ENCODE results near the gene IL20RB.
"Not testable (repeated sequence)": the region's sequence is repeated elsewhere in the genome, so short reads cannot be mapped to it uniquely, and the experiment has no call there.

The IL20RB gene

DNA sequence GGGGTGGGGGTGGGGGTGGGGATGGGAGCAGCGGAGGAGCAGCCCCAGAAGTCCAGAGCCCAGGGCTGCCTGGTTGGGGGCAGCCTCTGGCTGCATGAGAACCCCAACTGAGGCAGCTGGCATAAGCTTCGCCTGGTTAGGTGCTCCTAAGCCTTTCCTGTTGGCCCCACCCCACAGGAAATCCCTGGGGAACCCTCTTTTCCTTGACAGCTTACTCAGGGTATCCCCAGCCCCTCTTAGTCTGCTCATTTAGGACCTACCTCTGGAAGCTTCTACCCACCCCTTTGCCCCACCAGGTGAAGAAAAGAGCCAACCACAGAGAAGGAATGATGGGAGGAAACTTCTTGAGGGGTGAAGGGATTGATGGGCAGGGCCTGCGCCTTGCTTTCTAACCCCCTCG, 53.4 kb downstream of the IL20RB start:
- no peaks in the 10 kb centered on the region for H3K9me3 ChIP-seq (ENCODE audit: control insufficient read depth in 1 of 2, low read length in 2 of 2)
- H3K4me1 ChIP-seq (ENCODE audit: control insufficient read depth in 1 of 2, insufficient read depth in 2 of 2, low read length in 2 of 2), result peaks cover 0 to 4% of the 10 kb centered on the region in 2 donors
- no peaks in the 10 kb centered on the region for H3K36me3 ChIP-seq (ENCODE audit: control insufficient read depth in 1 of 2, insufficient read depth in 2 of 2, low read length in 2 of 2)
- H3K4me3 ChIP-seq (ENCODE audit: low read depth in 1 of 2, low read length in 2 of 2), result no peak overlapping the region
- H3K27me3 ChIP-seq (ENCODE audit: low read depth, low read length), result no peaks in the 10 kb centered on the region
- no peak overlapping the region for H3K27ac ChIP-seq (ENCODE audit: low read length)

DNA sequence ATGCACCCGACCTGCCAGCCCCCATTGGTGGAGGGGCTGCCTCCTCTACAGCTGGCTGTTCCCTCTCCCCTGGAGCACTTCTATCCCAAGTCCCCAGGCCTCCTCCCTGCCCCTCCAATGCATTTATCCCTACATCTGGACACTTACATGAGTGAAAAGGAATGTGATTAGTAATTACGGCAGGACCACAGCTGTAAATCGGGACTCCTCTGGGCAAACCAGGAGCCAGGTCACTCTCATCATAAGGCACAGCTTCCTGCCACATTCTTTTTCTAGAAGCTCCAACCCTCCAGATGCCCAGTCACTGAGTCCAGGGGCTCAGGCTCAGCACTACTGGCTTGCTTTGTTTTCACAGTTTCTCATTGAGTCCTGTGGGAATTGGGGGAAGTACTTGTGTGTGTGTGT, 54.3 kb downstream of the IL20RB start:
- no peak overlapping the region for H3K27ac ChIP-seq (ENCODE audit: low read length)
- H3K9me3 ChIP-seq (ENCODE audit: control insufficient read depth in 1 of 2, low read length in 2 of 2), result no peaks in the 10 kb centered on the region
- peaks cover 0 to 4% of the 10 kb centered on the region in 2 donors for H3K4me1 ChIP-seq (ENCODE audit: control insufficient read depth in 1 of 2, insufficient read depth in 2 of 2, low read length in 2 of 2)
- H3K4me3 ChIP-seq (ENCODE audit: low read depth in 1 of 2, low read length in 2 of 2), result no peak overlapping the region
- H3K36me3 ChIP-seq (ENCODE audit: control insufficient read depth in 1 of 2, insufficient read depth in 2 of 2, low read length in 2 of 2), result no peaks in the 10 kb centered on the region
- H3K27me3 ChIP-seq (ENCODE audit: low read depth, low read length), result no peaks in the 10 kb centered on the region

DNA sequence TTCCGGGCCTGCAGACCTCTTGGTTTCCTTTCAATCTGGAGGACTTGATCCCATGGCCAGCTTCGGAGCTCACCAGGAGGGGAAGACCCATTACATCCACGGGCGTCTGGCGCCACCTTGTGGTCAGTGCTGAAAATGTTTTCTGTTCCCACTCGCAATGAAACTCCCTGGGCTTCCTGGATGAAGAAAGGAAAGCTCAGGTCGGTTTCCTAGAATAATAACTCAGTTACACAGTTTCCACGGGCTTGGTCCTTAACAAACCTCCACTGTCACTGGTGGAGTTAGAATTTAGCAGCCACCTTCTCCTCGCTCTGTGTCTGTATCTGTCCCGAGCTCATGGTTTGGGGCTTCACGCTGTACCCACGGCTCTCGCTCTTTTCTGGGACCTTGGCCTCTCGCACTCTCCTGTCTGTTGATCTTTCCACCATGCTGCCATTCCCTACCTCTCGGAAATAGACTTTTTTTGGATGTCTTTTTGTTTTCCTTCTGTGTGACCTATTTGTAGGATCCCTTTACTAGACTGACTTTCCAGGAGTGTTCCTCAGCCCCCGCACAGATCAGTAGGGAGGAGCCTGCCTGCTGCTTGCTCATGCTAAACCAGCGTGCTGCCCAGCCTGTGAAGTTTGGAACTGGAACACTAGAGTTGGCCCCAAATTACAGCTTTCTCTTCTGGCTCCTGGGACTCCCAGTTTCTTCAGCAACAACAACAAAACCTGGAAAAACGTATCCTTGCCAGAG, 56.3 kb downstream of the IL20RB start:
- peaks cover 0 to 4% of the 10 kb centered on the region in 2 donors for H3K4me1 ChIP-seq (ENCODE audit: control insufficient read depth in 1 of 2, insufficient read depth in 2 of 2, low read length in 2 of 2)
- peak overlapping the region; percentile 62 to 86 for H3K4me3 ChIP-seq (ENCODE audit: low read depth in 1 of 2, low read length in 2 of 2)
- no peaks in the 10 kb centered on the region for H3K36me3 ChIP-seq (ENCODE audit: control insufficient read depth in 1 of 2, insufficient read depth in 2 of 2, low read length in 2 of 2)
- H3K27me3 ChIP-seq (ENCODE audit: low read depth, low read length), result no peaks in the 10 kb centered on the region
- H3K9me3 ChIP-seq (ENCODE audit: control insufficient read depth in 1 of 2, low read length in 2 of 2), result no peaks in the 10 kb centered on the region
- peak overlapping the region; percentile 74 for H3K27ac ChIP-seq (ENCODE audit: low read length)

DNA sequence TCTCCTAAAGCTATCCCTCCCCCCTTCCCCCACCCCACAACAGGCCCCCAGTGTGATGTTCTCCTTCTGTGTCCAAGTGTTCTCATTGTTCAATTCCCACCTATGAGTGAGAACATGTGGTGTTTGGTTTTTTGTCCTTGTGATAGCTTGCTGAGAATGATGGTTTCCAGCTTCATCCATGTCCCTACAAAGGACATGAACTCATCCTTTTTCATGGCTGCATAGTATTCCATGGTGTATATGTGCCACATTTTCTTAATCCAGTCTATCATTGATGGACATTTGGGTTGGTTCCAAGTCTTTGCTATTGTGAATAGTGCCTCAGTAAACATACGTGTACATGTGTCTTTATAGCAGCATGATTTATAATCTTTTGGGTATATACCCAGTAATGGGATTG, 59.5 kb downstream of the IL20RB start:
- H3K4me1 ChIP-seq (ENCODE audit: control insufficient read depth in 1 of 2, insufficient read depth in 2 of 2, low read length in 2 of 2); H3K27ac ChIP-seq (ENCODE audit: low read length); H3K4me3 ChIP-seq (ENCODE audit: low read depth in 1 of 2, low read length in 2 of 2); H3K27me3 ChIP-seq (ENCODE audit: low read depth, low read length); H3K36me3 ChIP-seq (ENCODE audit: control insufficient read depth in 1 of 2, insufficient read depth in 2 of 2, low read length in 2 of 2); H3K9me3 ChIP-seq (ENCODE audit: control insufficient read depth in 1 of 2, low read length in 2 of 2): not testable (repeated sequence)

DNA sequence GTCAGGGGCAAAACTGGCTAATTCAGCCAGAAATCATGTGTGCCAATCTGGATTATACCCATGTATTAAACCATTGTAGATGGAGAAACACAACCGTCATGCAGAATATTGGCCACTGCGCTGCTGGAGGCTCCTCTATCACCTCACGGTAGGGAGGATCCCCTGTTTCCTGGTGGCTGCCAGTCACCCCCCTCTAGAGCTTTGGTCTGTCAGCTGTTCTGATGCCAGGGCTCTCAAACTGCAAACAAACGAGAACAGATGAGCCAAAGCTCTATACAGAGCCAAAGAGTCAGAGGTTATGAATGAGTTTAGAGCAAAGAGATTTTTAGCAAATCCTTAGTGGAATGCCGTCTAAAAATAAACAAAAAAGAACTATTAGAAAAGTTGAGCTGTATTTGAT, 62.5 kb downstream of the IL20RB start:
- Histone ChIP-seq H3K36me3 (ENCODE audit: control insufficient read depth in 1 of 2, insufficient read depth in 2 of 2, low read length in 2 of 2) (no peaks in the 10 kb centered on the region), H3K27ac (ENCODE audit: low read length) (no peak overlapping the region), H3K27me3 (ENCODE audit: low read depth, low read length) (no peaks in the 10 kb centered on the region), H3K4me3 (ENCODE audit: low read depth in 1 of 2, low read length in 2 of 2) (no peak overlapping the region), H3K4me1 (ENCODE audit: control insufficient read depth in 1 of 2, insufficient read depth in 2 of 2, low read length in 2 of 2) (no peaks in the 10 kb centered on the region), H3K9me3 (ENCODE audit: control insufficient read depth in 1 of 2, low read length in 2 of 2) (no peaks in the 10 kb centered on the region)

DNA sequence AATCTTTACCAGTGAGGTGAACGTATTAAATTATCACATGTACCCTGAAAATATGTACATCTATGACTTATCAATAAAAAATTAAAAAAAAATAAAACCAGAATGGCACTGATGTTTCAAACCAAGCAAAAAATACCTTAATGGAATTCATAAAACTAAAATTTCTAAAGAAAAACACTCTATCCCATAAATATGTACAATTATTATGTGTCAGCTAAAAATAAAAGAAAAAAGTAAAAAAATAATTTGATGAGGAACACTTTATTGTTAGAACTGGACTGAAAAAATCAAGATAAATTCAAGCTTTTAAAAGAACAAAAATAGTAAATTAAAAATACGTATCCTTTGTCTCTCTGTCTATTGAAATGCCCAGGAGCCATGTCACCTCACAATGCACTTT, 63.1 kb downstream of the IL20RB start:
- Histone ChIP-seq H3K36me3 (ENCODE audit: control insufficient read depth in 1 of 2, insufficient read depth in 2 of 2, low read length in 2 of 2) (no peaks in the 10 kb centered on the region), H3K27me3 (ENCODE audit: low read depth, low read length) (no peaks in the 10 kb centered on the region), H3K4me1 (ENCODE audit: control insufficient read depth in 1 of 2, insufficient read depth in 2 of 2, low read length in 2 of 2) (no peaks in the 10 kb centered on the region), H3K27ac (ENCODE audit: low read length) (no peak overlapping the region), H3K4me3 (ENCODE audit: low read depth in 1 of 2, low read length in 2 of 2) (no peak overlapping the region), H3K9me3 (ENCODE audit: control insufficient read depth in 1 of 2, low read length in 2 of 2) (no peaks in the 10 kb centered on the region)

DNA sequence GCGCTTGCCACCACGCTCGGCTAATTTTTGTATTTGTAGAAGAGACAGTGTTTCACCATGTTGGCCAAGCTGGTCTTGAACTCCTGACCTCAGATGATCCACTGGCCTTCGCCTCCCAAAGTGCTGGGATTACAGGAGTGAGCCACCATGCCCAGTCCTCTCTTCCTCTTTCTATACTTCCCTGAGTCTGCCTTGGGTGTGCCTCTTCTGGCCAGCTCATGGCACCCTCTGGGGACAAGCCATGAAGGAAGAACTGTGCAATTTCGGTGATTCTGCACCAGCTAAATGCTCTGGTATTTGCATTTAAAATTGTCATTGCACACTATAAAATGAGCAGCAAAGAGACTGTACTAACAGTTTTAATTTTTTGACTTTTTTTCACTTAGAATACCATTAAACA, 66.6 kb downstream of the IL20RB start:
- Histone ChIP-seq H3K9me3 (ENCODE audit: control insufficient read depth in 1 of 2, low read length in 2 of 2) (no peaks in the 10 kb centered on the region), H3K27ac (ENCODE audit: low read length) (no peak overlapping the region), H3K4me3 (ENCODE audit: low read depth in 1 of 2, low read length in 2 of 2) (no peak overlapping the region), H3K36me3 (ENCODE audit: control insufficient read depth in 1 of 2, insufficient read depth in 2 of 2, low read length in 2 of 2) (no peaks in the 10 kb centered on the region), H3K27me3 (ENCODE audit: low read depth, low read length) (no peaks in the 10 kb centered on the region), H3K4me1 (ENCODE audit: control insufficient read depth in 1 of 2, insufficient read depth in 2 of 2, low read length in 2 of 2) (no peaks in the 10 kb centered on the region)

DNA sequence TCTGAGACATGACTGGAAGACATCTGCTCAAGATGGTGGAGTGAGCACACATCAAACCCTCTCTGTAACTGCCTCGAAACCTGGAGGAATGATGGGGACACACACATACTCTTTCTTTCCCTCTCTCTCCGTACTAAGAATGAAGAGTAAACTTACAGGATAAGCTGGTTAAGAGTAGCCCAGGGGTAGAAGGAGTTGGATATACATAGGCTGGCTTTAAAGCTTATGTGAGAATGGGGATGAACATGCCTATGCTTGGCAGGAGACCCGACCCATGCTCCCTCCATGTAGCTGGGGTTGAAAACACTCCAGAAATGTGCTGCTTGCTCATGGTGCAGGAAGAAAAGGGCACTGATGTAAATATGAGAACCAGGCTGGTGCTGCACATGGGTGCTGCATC, 68.9 kb downstream of the IL20RB start:
- no peak overlapping the region for H3K27ac ChIP-seq (ENCODE audit: low read length)
- no peaks in the 10 kb centered on the region for H3K9me3 ChIP-seq (ENCODE audit: control insufficient read depth in 1 of 2, low read length in 2 of 2)
- no peaks in the 10 kb centered on the region for H3K4me1 ChIP-seq (ENCODE audit: control insufficient read depth in 1 of 2, insufficient read depth in 2 of 2, low read length in 2 of 2)
- H3K36me3 ChIP-seq (ENCODE audit: control insufficient read depth in 1 of 2, insufficient read depth in 2 of 2, low read length in 2 of 2), result no peaks in the 10 kb centered on the region
- no peaks in the 10 kb centered on the region for H3K27me3 ChIP-seq (ENCODE audit: low read depth, low read length)
- H3K4me3 ChIP-seq (ENCODE audit: low read depth in 1 of 2, low read length in 2 of 2), result no peak overlapping the region

DNA sequence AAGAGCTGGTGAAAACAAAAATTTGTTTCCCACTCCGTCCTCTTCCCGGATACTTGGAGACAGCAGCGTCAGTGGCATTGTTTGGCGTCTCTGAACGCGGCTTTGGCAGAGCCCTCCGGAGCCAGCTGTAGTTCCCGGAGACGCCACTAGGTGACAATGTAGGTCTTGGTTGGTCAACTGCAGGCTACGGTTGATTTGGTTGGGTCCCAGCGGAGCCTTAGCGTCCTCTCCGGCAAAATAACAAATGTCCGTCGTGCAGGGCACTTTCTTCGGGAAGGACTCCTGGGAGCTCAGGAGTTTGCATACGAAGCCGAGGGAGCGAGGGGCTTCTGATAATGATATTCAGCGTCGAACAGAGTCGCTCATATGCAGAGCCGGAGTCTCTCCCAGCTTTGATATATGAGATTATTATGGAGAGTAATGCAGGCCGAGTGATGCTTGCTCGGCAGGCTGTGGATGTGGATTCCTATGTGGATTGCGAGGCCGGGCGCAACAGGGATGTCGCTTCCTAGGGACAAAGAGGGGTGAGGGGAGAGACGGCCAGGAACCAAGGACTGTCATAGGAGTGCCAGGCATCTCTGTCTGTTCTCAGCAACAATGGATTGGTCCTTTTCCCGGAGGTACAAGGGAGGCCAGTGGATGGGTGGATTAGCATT, 74.8 kb downstream of the IL20RB start:
- H3K9me3 ChIP-seq (ENCODE audit: control insufficient read depth in 1 of 2, low read length in 2 of 2), result no peaks in the 10 kb centered on the region
- no peaks in the 10 kb centered on the region for H3K36me3 ChIP-seq (ENCODE audit: control insufficient read depth in 1 of 2, insufficient read depth in 2 of 2, low read length in 2 of 2)
- H3K27me3 ChIP-seq (ENCODE audit: low read depth, low read length), result no peaks in the 10 kb centered on the region
- no peak overlapping the region for H3K27ac ChIP-seq (ENCODE audit: low read length)
- peak overlapping the region; percentile 46 to 52 for H3K4me3 ChIP-seq (ENCODE audit: low read depth in 1 of 2, low read length in 2 of 2)
- H3K4me1 ChIP-seq (ENCODE audit: control insufficient read depth in 1 of 2, insufficient read depth in 2 of 2, low read length in 2 of 2), result peaks cover 3% of the 10 kb centered on the region in 2 donors

DNA sequence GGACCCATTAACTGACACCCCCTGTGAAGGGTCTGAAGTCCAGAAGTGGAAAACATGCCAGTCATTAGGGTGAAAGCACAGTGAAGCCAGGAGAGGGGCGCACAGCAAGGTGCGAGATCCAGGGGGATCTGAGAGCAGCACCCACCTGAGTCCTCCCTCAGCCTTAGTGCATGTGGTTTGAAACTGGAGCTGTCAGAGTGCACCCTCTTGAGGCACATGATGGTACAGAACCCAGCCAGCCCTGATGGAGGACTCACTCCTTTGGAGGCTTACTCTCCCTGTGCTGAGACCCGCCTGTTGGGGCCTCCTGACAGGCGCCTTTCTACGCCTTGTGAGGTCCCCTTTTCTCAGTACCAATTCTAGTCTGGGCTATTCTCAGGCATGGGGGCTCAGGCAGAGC, 77.8 kb downstream of the IL20RB start:
- H3K36me3 ChIP-seq (ENCODE audit: control insufficient read depth in 1 of 2, insufficient read depth in 2 of 2, low read length in 2 of 2), result no peaks in the 10 kb centered on the region
- no peak overlapping the region for H3K4me3 ChIP-seq (ENCODE audit: low read depth in 1 of 2, low read length in 2 of 2)
- H3K4me1 ChIP-seq (ENCODE audit: control insufficient read depth in 1 of 2, insufficient read depth in 2 of 2, low read length in 2 of 2), result peaks cover 3% of the 10 kb centered on the region in 2 donors
- H3K27ac ChIP-seq (ENCODE audit: low read length), result no peak overlapping the region
- H3K9me3 ChIP-seq (ENCODE audit: control insufficient read depth in 1 of 2, low read length in 2 of 2), result no peaks in the 10 kb centered on the region
- no peaks in the 10 kb centered on the region for H3K27me3 ChIP-seq (ENCODE audit: low read depth, low read length)

DNA sequence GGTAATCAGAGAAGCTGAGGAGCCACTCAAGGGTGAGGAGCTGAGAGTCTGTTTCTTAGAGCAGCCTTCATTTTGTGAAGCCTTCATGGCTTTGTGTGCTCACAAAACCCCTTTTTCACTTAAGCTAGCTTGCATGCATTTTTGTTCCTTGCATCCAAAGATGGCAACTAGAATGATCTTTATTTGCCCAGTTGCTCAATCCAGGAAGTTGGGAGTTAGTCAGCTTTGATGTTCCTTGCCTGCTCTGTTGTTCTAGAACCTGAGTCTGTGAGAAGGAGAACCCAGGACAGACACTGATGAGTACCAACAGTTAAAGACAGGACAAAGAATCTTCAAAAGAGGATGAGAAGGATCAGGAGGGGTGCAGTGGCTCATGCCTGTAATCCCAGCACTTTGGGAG, 81.8 kb downstream of the IL20RB start:
- Histone ChIP-seq H3K36me3 (ENCODE audit: control insufficient read depth in 1 of 2, insufficient read depth in 2 of 2, low read length in 2 of 2) (no peaks in the 10 kb centered on the region), H3K27me3 (ENCODE audit: low read depth, low read length) (no peaks in the 10 kb centered on the region), H3K9me3 (ENCODE audit: control insufficient read depth in 1 of 2, low read length in 2 of 2) (no peaks in the 10 kb centered on the region), H3K27ac (ENCODE audit: low read length) (no peak overlapping the region), H3K4me3 (ENCODE audit: low read depth in 1 of 2, low read length in 2 of 2) (no peak overlapping the region), H3K4me1 (ENCODE audit: control insufficient read depth in 1 of 2, insufficient read depth in 2 of 2, low read length in 2 of 2) (no peaks in the 10 kb centered on the region)

DNA sequence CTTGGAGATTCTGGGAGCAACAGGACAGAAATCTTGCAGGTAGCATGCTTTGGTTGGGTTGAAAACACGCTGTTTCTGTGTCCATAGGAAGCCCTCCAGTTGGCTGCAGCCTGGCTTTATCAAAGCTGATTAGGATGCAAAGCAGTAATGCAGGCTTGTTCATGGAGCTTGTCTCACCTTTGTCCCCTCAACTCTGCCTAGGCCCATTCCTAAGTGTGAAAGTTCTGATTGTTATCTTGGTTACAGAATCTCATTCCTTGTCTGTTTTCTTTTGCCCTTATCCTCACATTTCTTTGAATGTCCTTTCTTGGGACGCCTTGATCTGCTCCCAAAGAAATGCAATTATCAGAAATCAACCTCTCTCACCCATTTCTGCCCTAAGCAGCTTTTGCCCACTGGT, 83.5 kb downstream of the IL20RB start:
- no peak overlapping the region for H3K4me3 ChIP-seq (ENCODE audit: low read depth in 1 of 2, low read length in 2 of 2)
- H3K36me3 ChIP-seq (ENCODE audit: control insufficient read depth in 1 of 2, insufficient read depth in 2 of 2, low read length in 2 of 2), result no peaks in the 10 kb centered on the region
- H3K27ac ChIP-seq (ENCODE audit: low read length), result no peak overlapping the region
- H3K4me1 ChIP-seq (ENCODE audit: control insufficient read depth in 1 of 2, insufficient read depth in 2 of 2, low read length in 2 of 2), result no peaks in the 10 kb centered on the region
- no peaks in the 10 kb centered on the region for H3K27me3 ChIP-seq (ENCODE audit: low read depth, low read length)
- no peaks in the 10 kb centered on the region for H3K9me3 ChIP-seq (ENCODE audit: control insufficient read depth in 1 of 2, low read length in 2 of 2)
